Right atrium auricular region (tissue), 2 donors: ENCODE data around the gene TAOK2. TPM values are rescaled to one million over a fixed set of nuclear protein-coding genes. Genes with fewer than 3 reads are reported as not detected.

Experiments used
- DNase-seq: peaks from one replicate; pipeline ENCODE4 v3.0.0-alpha.2; 2019; ENCODE audit warnings: low spot score
- H3K27ac ChIP-seq, 2 donors: fragments of 200-600 bp; sonication (generic); 1 replicate in 1 of 2; 2 replicates in 1 of 2; pipeline ENCODE4 v1.5.1; 2016 to 2019
- H3K27me3 ChIP-seq, 2 donors: fragments of 200-600 bp; sonication (generic); one replicate each; pipeline versions ENCODE4 v1.5.1 to v1.6.0; 2017 to 2019
- H3K36me3 ChIP-seq: fragments of 200-600 bp; sonication (generic); one replicate; pipeline ENCODE4 v1.5.1; 2016
- H3K4me1 ChIP-seq, 2 donors: fragments of 200-600 bp; sonication (generic); one replicate each; pipeline versions ENCODE4 v1.5.1 to v1.6.0; 2017 to 2019
- H3K4me3 ChIP-seq, 2 donors: fragments of 200-600 bp; sonication (generic); 1 replicate in 1 of 2; 2 replicates in 1 of 2; pipeline ENCODE4 v1.5.1; 2017 to 2019; ENCODE audit warnings: mild to moderate bottlenecking in 1 of 2, moderate library complexity in 1 of 2
- H3K9me3 ChIP-seq, 2 donors: fragments of 200-600 bp; sonication (generic); one replicate each; pipeline ENCODE4 v1.5.1; 2019
- CTCF ChIP-seq, 2 donors: fragments of 200-600 bp; sonication (generic); IDR thresholded peaks; one replicate each; pipeline ENCODE4 v1.5.1; 2019; ENCODE audit warnings: antibody characterized with exemption in 2 of 2
- total RNA-seq, 2 donors: library from RNA; depleted of rRNA; stranded (reverse); fragments of >200 nt; gene quantifications; one replicate each; pipeline ENCODE4 v1.1.0, GENCODE V29; 2016

The TAOK2 gene
- total RNA-seq, 2 donors from 2014 or later: 29.1 to 36.7 TPM

- no peaks in the 10 kb centered on the region for H3K27me3 ChIP-seq
- H3K4me1 ChIP-seq: peaks cover 0 to 49% of the 10 kb centered on the region in 2 donors
- no peaks in the 10 kb centered on the region for H3K9me3 ChIP-seq
- H3K27ac ChIP-seq: peak overlapping the region; percentile 91 to 97
- DNase-seq: no peak
- H3K36me3 ChIP-seq: peaks cover 48% of the 10 kb centered on the region
- TF ChIP-seq CTCF (IDR thresholded peaks at IDR 0.05): no peak
- H3K4me3 ChIP-seq: peak overlapping the region in 1 of 2 donors; percentile 96
Measured at GRCh38 chr16:29977063-29977825, 3.6 kb downstream of the TAOK2 start.

GRCh38 chr16:29978081-29978480 is 4.4 kb downstream of the TAOK2 start:
- peaks cover 0 to 49% of the 10 kb centered on the region in 2 donors for H3K4me1 ChIP-seq
- no peaks in the 10 kb centered on the region for H3K9me3 ChIP-seq
- DNase-seq: no peak
- H3K36me3 ChIP-seq: peaks cover 56% of the 10 kb centered on the region
- no peak overlapping the region for H3K4me3 ChIP-seq
- peak overlapping the region; percentile 91 to 97 for H3K27ac ChIP-seq
- H3K27me3 ChIP-seq: no peaks in the 10 kb centered on the region
- no peak for TF ChIP-seq CTCF (IDR thresholded peaks at IDR 0.05)

- Histone ChIP-seq H3K4me3 (no peak overlapping the region), H3K27me3 (no peaks in the 10 kb centered on the region), H3K4me1 (peaks cover 0 to 49% of the 10 kb centered on the region in 2 donors), H3K9me3 (no peaks in the 10 kb centered on the region), H3K27ac (peak overlapping the region in 1 of 2 donors; percentile 6), H3K36me3 (peaks cover 63% of the 10 kb centered on the region)
- TF ChIP-seq CTCF (IDR thresholded peaks at IDR 0.05): no peak
- no peak for DNase-seq
Measured at GRCh38 chr16:29978564-29979270, 5.0 kb downstream of the TAOK2 start.

DNA sequence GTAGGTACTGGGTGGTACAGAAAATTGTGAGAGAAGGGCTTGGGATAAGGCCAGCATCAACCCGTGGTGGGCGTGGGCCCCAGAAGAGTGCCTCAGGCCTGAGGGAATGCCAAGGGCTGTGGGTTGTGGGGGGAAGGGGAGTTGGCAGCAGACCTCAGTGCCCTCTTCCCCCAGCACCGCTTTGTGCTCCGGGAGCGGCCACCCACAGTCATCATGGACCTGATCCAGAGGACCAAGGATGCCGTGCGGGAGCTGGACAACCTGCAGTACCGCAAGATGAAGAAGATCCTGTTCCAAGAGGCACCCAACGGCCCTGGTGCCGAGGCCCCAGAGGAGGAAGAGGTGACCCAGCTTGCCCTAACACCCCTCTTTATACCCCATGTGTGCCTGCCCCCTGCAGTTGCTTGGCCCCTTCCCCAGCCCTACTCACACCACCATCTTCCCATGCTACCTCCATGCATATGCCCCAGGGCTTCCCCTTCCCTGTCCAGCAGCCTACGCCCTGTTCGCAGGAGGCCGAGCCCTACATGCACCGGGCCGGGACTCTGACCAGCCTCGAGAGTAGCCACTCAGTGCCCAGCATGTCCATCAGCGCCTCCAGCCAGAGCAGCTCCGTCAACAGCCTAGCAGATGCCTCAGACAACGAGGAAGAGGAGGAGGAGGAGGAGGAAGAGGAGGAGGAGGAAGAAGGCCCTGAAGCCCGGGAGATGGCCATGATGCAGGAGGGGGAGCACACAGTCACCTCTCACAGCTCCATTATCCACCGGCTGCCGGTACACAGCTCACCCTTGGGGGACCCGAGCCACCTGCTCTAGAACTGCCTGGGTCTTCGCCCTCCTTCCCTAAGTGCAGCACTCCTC is 9.1 kb downstream of the TAOK2 start:
- Histone ChIP-seq H3K27me3 (no peaks in the 10 kb centered on the region), H3K27ac (no peak overlapping the region), H3K4me1 (peaks cover 0 to 13% of the 10 kb centered on the region in 2 donors), H3K4me3 (no peak overlapping the region), H3K36me3 (peaks cover 100% of the 10 kb centered on the region), H3K9me3 (no peaks in the 10 kb centered on the region)
- no peak for TF ChIP-seq CTCF (IDR thresholded peaks at IDR 0.05)
- DNase-seq: no peak

DNA sequence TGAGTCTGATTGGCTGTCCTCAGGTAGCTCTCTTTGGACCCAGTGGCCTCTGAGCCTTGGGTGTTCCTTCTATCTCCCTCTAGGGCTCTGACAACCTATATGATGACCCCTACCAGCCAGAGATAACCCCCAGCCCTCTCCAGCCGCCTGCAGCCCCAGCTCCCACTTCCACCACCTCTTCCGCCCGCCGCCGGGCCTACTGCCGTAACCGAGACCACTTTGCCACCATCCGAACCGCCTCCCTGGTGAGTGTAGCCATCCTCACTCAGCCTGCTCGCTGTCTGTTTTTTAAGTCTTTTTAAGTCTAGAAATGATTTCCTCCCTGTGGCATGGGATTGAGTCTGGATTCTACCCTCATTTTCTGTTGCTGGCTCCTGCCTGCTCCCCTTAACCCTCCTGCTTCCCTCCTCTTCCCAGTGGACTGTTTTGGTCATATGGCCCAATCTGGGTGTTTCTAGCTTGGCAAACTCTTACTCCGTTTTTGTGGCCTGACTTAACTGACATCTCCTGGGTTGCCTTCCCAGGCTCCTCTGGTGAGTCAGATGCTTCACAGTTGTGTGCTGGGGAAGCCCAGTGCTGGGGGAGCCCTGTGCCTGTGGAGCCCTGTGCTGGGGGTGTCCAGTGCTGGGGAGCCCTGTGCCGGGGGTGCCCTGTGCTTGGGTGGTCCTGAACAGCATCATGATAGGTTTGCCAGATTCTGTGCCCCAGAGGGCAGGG is 9.9 kb downstream of the TAOK2 start:
- no peaks in the 10 kb centered on the region for H3K27me3 ChIP-seq
- H3K9me3 ChIP-seq: no peaks in the 10 kb centered on the region
- no peak overlapping the region for H3K27ac ChIP-seq
- no peak for DNase-seq
- TF ChIP-seq CTCF (IDR thresholded peaks at IDR 0.05): no peak
- H3K4me1 ChIP-seq: peaks cover 0 to 5% of the 10 kb centered on the region in 2 donors
- no peak overlapping the region for H3K4me3 ChIP-seq
- peaks cover 100% of the 10 kb centered on the region for H3K36me3 ChIP-seq
